GM11168 (cell line): ENCODE data around the gene ANKRD39.

Source experiments
- in situ Hi-C: fragments of 300-500 bp; cut with MboI; formaldehyde crosslinking; loops from one replicate; pipeline ENCODE4 v1.12.0; 2022; ENCODE audit warnings: low sequenced_read_pairs; ENCODE audit not compliant: unreplicated experiment

The ANKRD39 gene

GRCh38 chr2:96888072-96889011 lies 30.5 kb upstream of the ANKRD39 start:
- in situ Hi-C loops = no loop called here

GRCh38 chr2:96887493-96888012 lies 29.7 kb upstream of the ANKRD39 start:
- in situ Hi-C loops = no loop called here

- in situ Hi-C loops = no loop called here
Observed at GRCh38 chr2:96885432-96886347, 27.9 kb upstream of the ANKRD39 start.

- in situ Hi-C loops = no loop called here
Observed at GRCh38 chr2:96884299-96885094, 26.7 kb upstream of the ANKRD39 start.

- in situ Hi-C loops = no loop called here
Observed at GRCh38 chr2:96883306-96883705, 25.5 kb upstream of the ANKRD39 start.

GRCh38 chr2:96882906-96883305 lies 25.1 kb upstream of the ANKRD39 start:
- in situ Hi-C loops = no loop called here

GRCh38 chr2:96882230-96882629 lies 24.4 kb upstream of the ANKRD39 start:
- in situ Hi-C loops = no loop called here

GRCh38 chr2:96881349-96882195 lies 23.8 kb upstream of the ANKRD39 start:
- in situ Hi-C loops = no loop called here

- in situ Hi-C loops = no loop called here
Observed at GRCh38 chr2:96880891-96881273, 23.1 kb upstream of the ANKRD39 start.

- in situ Hi-C loops = no loop called here
Observed at GRCh38 chr2:96879545-96880040, 21.8 kb upstream of the ANKRD39 start.

GRCh38 chr2:96878796-96879544 lies 21.2 kb upstream of the ANKRD39 start:
- in situ Hi-C loops = no loop called here

GRCh38 chr2:96878171-96878570 lies 20.4 kb upstream of the ANKRD39 start:
- in situ Hi-C loops = no loop called here

- in situ Hi-C loops = no loop called here
Observed at GRCh38 chr2:96877631-96878092, 19.8 kb upstream of the ANKRD39 start.

- in situ Hi-C loops = no loop called here
Observed at GRCh38 chr2:96877042-96877451, 19.2 kb upstream of the ANKRD39 start.

GRCh38 chr2:96876269-96877041 lies 18.6 kb upstream of the ANKRD39 start:
- in situ Hi-C loops = no loop called here

GRCh38 chr2:96875498-96876268 lies 17.9 kb upstream of the ANKRD39 start:
- in situ Hi-C loops = no loop called here
